ENCODE measurements around the gene PNMT. TPM values are rescaled to one million over a fixed set of nuclear protein-coding genes. Genes with fewer than 3 reads are reported as not detected.
A peak's percentile ranks its signal among the peaks of the same experiment; 100 is the strongest.

Gene PNMT
- total RNA-seq, 1 donor from 2014 or later = 4.3 TPM

GRCh38 chr17:39652587-39653315 is 15.5 kb upstream of the PNMT start:
- H3K27ac ChIP-seq = peak overlapping the region; percentile 47
- ATAC-seq = no peak

GRCh38 chr17:39653316-39653661 is 15.0 kb upstream of the PNMT start:
- Histone ChIP-seq H3K27ac (no peak overlapping the region), H3K4me1 (no peaks in the 10 kb centered on the region), H3K4me3 (no peak overlapping the region), H3K36me3 (peaks cover 17% of the 10 kb centered on the region), H3K27me3 (no peaks in the 10 kb centered on the region), H3K9me3 (no peaks in the 10 kb centered on the region)
- DNase-seq (no peak), ATAC-seq (no peak)
- TF ChIP-seq CTCF (IDR thresholded peaks at IDR 0.05) = no peak
- intact Hi-C loops (cut with DNase I) = no loop called here

More at GRCh38 chr17:39652587-39653315, 15.5 kb upstream of the PNMT start:
- no peaks in the 10 kb centered on the region for H3K27me3 ChIP-seq
- H3K4me1 ChIP-seq = no peaks in the 10 kb centered on the region
- no peak for DNase-seq
- intact Hi-C loops (cut with DNase I) = no loop called here
- TF ChIP-seq CTCF (IDR thresholded peaks at IDR 0.05) = no peak
- H3K36me3 ChIP-seq = peaks cover 17% of the 10 kb centered on the region
- H3K4me3 ChIP-seq = no peak overlapping the region
- H3K9me3 ChIP-seq = no peaks in the 10 kb centered on the region

GRCh38 chr17:39653662-39654331 is 14.5 kb upstream of the PNMT start:
- Histone ChIP-seq H3K36me3 (peaks cover 19% of the 10 kb centered on the region), H3K27ac (no peak overlapping the region), H3K27me3 (no peaks in the 10 kb centered on the region), H3K4me1 (no peaks in the 10 kb centered on the region), H3K9me3 (no peaks in the 10 kb centered on the region), H3K4me3 (no peak overlapping the region)
- peak; percentile 82 for ATAC-seq
- intact Hi-C loops (cut with DNase I) = no loop called here
- peak; percentile 83 for TF ChIP-seq CTCF (IDR thresholded peaks at IDR 0.05)
- peak; percentile 84 for DNase-seq

GRCh38 chr17:39655105-39655504 is 13.1 kb upstream of the PNMT start:
- peaks cover 32% of the 10 kb centered on the region for H3K36me3 ChIP-seq

GRCh38 chr17:39658346-39658745 is 9.9 kb upstream of the PNMT start:
- intact Hi-C loops (cut with DNase I) = no loop called here
- peaks cover 54% of the 10 kb centered on the region for H3K36me3 ChIP-seq
- H3K4me1 ChIP-seq = peaks cover 31% of the 10 kb centered on the region
- ATAC-seq (no peak), DNase-seq (no peak)
- no peak for TF ChIP-seq CTCF (IDR thresholded peaks at IDR 0.05)
- no peaks in the 10 kb centered on the region for H3K9me3 ChIP-seq
- peak overlapping the region; percentile 80 for H3K27ac ChIP-seq
- no peaks in the 10 kb centered on the region for H3K27me3 ChIP-seq
- H3K4me3 ChIP-seq = no peak overlapping the region

More at GRCh38 chr17:39655105-39655504, 13.1 kb upstream of the PNMT start:
- Histone ChIP-seq H3K27me3 (no peaks in the 10 kb centered on the region), H3K9me3 (no peaks in the 10 kb centered on the region), H3K4me3 (no peak overlapping the region), H3K4me1 (peaks cover 12% of the 10 kb centered on the region), H3K27ac (no peak overlapping the region)
- ATAC-seq (no peak), DNase-seq (no peak)
- TF ChIP-seq CTCF (IDR thresholded peaks at IDR 0.05) = no peak
- intact Hi-C loops (cut with DNase I) = no loop called here

All from upper lobe of right lung (tissue), 1 donor.